OCI-LY7 (cell line): Measurements from ENCODE around the gene CENPQ. TPM values are rescaled to one million over a fixed set of nuclear protein-coding genes. Genes with fewer than 3 reads are reported as not detected.

Experiments used
- BruUV-seq: library from RNA; stranded (reverse); fragments of 400-500 nt; replicated peaks from 2 replicates; lab custom pipeline; 2021; lab: Mats Ljungman, UMichigan
- CTCF ChIA-PET: fragments of 300-600 bp; sonication (Branson Sonifier 250); formaldehyde crosslinking; loops from one replicate; lab custom pipeline; 2022; ENCODE audit warnings: antibody characterized with exemption; ENCODE audit not compliant: unreplicated experiment; lab: Charles Lee
- POLR2A ChIA-PET: fragments of 300-600 bp; sonication (Branson Sonifier 250); formaldehyde crosslinking; loops from one replicate; lab custom pipeline; 2022; ENCODE audit warnings: antibody characterized with exemption; lab: Charles Lee
- DNase-seq: peaks from one replicate; pipeline ENCODE4 v3.0.0-alpha.2; 2015; ENCODE audit warnings: low spot score
- H2AFZ ChIP-seq: fragments of 200-600 bp; sonication (generic), shearing (Covaris generic); 2 replicates; pipeline ENCODE4 v1.6.1; 2014; ENCODE audit warnings: mild to moderate bottlenecking, antibody characterized with exemption, low read length, moderate library complexity
- H3K27ac ChIP-seq: fragments of 200-600 bp; sonication (generic); 2 replicates; pipeline ENCODE4 v1.5.1; 2014; ENCODE audit warnings: mixed run types, low read depth, mild to moderate bottlenecking, moderate library complexity, low read length, inconsistent platforms; ENCODE audit not compliant: poor library complexity, severe bottlenecking
- H3K36me3 ChIP-seq: fragments of 200-600 bp; sonication (generic); 2 replicates; pipeline ENCODE4 v1.6.1; 2014; ENCODE audit warnings: mild to moderate bottlenecking, antibody characterized with exemption, low read length, moderate library complexity, mixed read lengths; ENCODE audit not compliant: insufficient read depth
- H3K4me1 ChIP-seq: fragments of 200-600 bp; sonication (generic); 2 replicates; pipeline ENCODE4 v1.5.1; 2014; ENCODE audit warnings: mild to moderate bottlenecking, low read length; ENCODE audit not compliant: insufficient read depth, poor library complexity, severe bottlenecking
- H3K4me2 ChIP-seq: fragments of 200-600 bp; sonication (generic); 2 replicates; pipeline ENCODE4 v1.6.1; 2014; ENCODE audit warnings: mild to moderate bottlenecking, low read length
- H3K4me3 ChIP-seq: fragments of 200-600 bp; sonication (generic); 2 replicates; pipeline ENCODE4 v1.5.1; 2014; ENCODE audit warnings: mild to moderate bottlenecking, low read depth, low read length; ENCODE audit not compliant: poor library complexity, severe bottlenecking
- H3K79me2 ChIP-seq: fragments of 200-600 bp; sonication (generic); 2 replicates; pipeline ENCODE4 v1.6.1; 2016; ENCODE audit warnings: low read depth, mild to moderate bottlenecking, low read length, moderate library complexity, mixed read lengths; ENCODE audit not compliant: insufficient read depth
- H3K9me2 ChIP-seq: fragments of 200-600 bp; sonication (generic); 2 replicates; pipeline ENCODE4 v1.6.1; 2016; ENCODE audit warnings: mild to moderate bottlenecking, low read length, mixed read lengths; ENCODE audit not compliant: insufficient read depth
- H3K9me3 ChIP-seq: fragments of 200-600 bp; sonication (generic); 2 replicates; pipeline ENCODE4 v1.6.1; 2014; ENCODE audit warnings: mild to moderate bottlenecking, mixed run types, low read length, mixed read lengths
- H4K20me1 ChIP-seq: fragments of 200-600 bp; sonication (generic); 2 replicates; pipeline ENCODE4 v1.6.1; 2014; ENCODE audit warnings: mild to moderate bottlenecking, antibody characterized with exemption, low read length, moderate library complexity, mixed read lengths; ENCODE audit not compliant: insufficient read depth
- EZH2phosphoT487 ChIP-seq: fragments of 200-600 bp; sonication (generic); IDR thresholded peaks from 2 replicates; pipeline ENCODE4 v1.6.1; 2018; ENCODE audit warnings: low read depth, borderline replicate concordance, mild to moderate bottlenecking, mixed run types, antibody characterized with exemption, low read length, moderate library complexity, mixed read lengths
- intact Hi-C: fragments of 100-400 bp; cut with micrococcal nuclease; formaldehyde crosslinking; loops from one replicate; pipeline ENCODE4 v1.10.0; 2022; ENCODE audit not compliant: unreplicated experiment
- total RNA-seq, 2 experiments: library from RNA; depleted of rRNA in 1 of 2; stranded (reverse); fragments of >200 nt in 1 of 2; shearing (Covaris generic) in 1 of 2; gene quantifications; 2 replicates each; pipeline ENCODE4 v1.2.3, GENCODE V29; 2014 to 2022
- TF ChIP-seq, protein P1 (sequence below): fragments of 200-600 bp; sonication (generic); conservative IDR thresholded peaks from 2 replicates; pipeline ENCODE4 v1.5.1; 2014; ENCODE audit warnings: mild to moderate bottlenecking, antibody characterized with exemption, low read length, moderate library complexity, mixed read lengths

Gene CENPQ
- total RNA-seq, 2 experiments from 2014 or later: 7.4 to 10.4 TPM

DNA sequence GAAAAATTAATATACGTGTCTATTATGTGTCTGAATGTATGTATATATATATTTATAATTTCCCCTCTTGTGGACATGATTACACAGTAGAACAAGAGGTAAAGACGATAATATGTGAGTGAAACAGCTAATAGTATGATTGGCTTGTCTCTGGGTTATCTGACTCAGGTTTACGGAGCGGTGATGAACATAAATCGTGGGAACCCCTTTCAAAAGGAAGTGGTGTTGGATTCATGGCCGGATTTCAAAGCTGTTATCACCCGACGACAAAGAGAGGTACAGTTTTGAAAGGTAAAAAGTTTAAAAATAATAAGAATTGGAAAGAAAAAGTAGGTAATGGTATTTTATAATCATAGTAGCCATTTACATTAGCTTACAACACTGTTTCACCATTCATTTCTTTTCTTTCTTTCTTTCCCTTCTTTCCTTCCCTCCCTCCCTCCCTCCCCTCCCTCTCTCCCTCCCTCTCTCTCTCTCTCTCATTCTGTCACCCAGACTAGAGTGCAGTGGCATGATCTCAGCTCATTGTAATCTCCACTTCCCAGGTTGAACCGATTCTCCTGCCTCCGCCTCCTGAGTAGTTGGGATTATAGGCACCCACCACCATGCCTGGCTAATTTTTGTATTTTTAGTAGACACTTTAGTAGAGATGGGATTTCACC lies 52.4 kb downstream of the CENPQ start:
- Histone ChIP-seq H3K9me3 (no peaks in the 10 kb centered on the region), H3K27ac (no peak overlapping the region), H3K9me2 (no peaks in the 10 kb centered on the region), H2AFZ (no peak overlapping the region), H4K20me1 (no peaks in the 10 kb centered on the region), H3K4me1 (no peaks in the 10 kb centered on the region), H3K36me3 (no peaks in the 10 kb centered on the region), H3K4me2 (no peak overlapping the region), H3K79me2 (no peaks in the 10 kb centered on the region), H3K4me3 (no peak overlapping the region)
- CTCF ChIA-PET: no interaction called here
- TF ChIP-seq, protein P1, sequence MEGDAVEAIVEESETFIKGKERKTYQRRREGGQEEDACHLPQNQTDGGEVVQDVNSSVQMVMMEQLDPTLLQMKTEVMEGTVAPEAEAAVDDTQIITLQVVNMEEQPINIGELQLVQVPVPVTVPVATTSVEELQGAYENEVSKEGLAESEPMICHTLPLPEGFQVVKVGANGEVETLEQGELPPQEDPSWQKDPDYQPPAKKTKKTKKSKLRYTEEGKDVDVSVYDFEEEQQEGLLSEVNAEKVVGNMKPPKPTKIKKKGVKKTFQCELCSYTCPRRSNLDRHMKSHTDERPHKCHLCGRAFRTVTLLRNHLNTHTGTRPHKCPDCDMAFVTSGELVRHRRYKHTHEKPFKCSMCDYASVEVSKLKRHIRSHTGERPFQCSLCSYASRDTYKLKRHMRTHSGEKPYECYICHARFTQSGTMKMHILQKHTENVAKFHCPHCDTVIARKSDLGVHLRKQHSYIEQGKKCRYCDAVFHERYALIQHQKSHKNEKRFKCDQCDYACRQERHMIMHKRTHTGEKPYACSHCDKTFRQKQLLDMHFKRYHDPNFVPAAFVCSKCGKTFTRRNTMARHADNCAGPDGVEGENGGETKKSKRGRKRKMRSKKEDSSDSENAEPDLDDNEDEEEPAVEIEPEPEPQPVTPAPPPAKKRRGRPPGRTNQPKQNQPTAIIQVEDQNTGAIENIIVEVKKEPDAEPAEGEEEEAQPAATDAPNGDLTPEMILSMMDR: no peak
- intact Hi-C loops: no loop called here
- POLR2A ChIA-PET: no interaction called here
- BruUV-seq: no TSS peak
- no peak for DNase-seq

DNA sequence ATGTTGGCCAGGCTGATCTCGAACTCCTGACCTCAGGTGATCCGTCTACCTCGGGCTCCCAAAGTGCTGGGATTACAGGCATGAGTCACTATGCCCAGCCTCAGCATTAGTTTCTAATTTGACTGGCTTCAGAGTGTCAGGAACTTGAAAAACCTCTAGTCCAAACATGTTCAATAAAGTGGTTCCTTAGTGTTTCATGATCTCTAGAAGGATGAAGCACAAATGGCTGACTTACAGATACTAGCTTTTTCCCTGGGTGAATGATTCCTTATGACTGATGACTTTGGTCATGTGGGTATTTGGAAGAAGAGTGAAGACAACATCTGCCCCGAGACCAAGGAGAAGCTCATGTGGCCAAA lies 53.0 kb downstream of the CENPQ start:
- POLR2A ChIA-PET: no interaction called here
- DNase-seq: no peak
- Histone ChIP-seq H4K20me1 (no peaks in the 10 kb centered on the region), H3K4me2 (no peak overlapping the region), H3K79me2 (no peaks in the 10 kb centered on the region), H3K36me3 (no peaks in the 10 kb centered on the region), H3K4me1 (no peaks in the 10 kb centered on the region), H3K9me2 (no peaks in the 10 kb centered on the region), H3K9me3 (no peaks in the 10 kb centered on the region), H3K27ac (no peak overlapping the region), H2AFZ (no peak overlapping the region), H3K4me3 (no peak overlapping the region)
- intact Hi-C loops: no loop called here
- no TSS peak for BruUV-seq
- CTCF ChIA-PET: no interaction called here
- TF ChIP-seq, protein P1: no peak
- no peak for TF ChIP-seq EZH2phosphoT487

DNA sequence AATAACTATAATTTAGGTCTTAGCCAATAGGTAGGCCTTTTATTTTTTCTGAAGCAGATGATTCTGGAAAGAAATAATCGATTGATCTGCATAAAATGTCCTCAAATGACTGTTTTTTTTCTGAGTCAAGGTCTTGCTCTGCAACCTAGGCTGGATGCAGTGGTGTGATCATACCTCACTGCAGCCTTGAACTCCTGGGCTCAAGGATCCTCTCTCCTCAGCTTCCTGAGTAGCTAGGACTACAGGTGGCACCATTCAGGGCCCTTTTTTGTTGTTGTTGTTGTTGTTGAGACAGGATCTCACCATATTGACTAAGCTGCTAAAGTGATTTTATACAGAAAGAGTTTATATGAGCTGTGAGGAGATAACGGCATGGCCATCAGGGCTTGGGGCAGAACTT lies 54.7 kb downstream of the CENPQ start:
- H3K9me2 ChIP-seq: no peaks in the 10 kb centered on the region
- intact Hi-C loops: no loop called here
- no peak overlapping the region for H3K27ac ChIP-seq
- DNase-seq: no peak
- ChIA-PET CTCF (no interaction called here), POLR2A (no interaction called here)
- no peak overlapping the region for H2AFZ ChIP-seq
- no peaks in the 10 kb centered on the region for H3K4me1 ChIP-seq
- no peak overlapping the region for H3K4me2 ChIP-seq
- no peaks in the 10 kb centered on the region for H3K9me3 ChIP-seq
- no peaks in the 10 kb centered on the region for H3K79me2 ChIP-seq
- BruUV-seq: no TSS peak
- no peaks in the 10 kb centered on the region for H3K36me3 ChIP-seq
- H4K20me1 ChIP-seq: no peaks in the 10 kb centered on the region
- TF ChIP-seq EZH2phosphoT487: no peak
- TF ChIP-seq, protein P1: no peak
- no peak overlapping the region for H3K4me3 ChIP-seq
